B cell (primary cell): Measurements from ENCODE around the gene HSPB3.

ENCODE experiments used
- EZH2 ChIP-seq: IDR thresholded peaks from 2 replicates; pipeline ENCODE4 v1.6.1; 2012; ENCODE audit warnings: borderline replicate concordance, low read depth, mild to moderate bottlenecking, moderate library complexity, low read length; ENCODE audit not compliant: insufficient read depth, poor library complexity, severe bottlenecking
- TF ChIP-seq, protein P1 (sequence below): fragments of 200-600 bp; IDR thresholded peaks from one replicate; pipeline ENCODE4 v1.8.0; 2022; ENCODE audit warnings: antibody characterized with exemption, mild to moderate bottlenecking

DNA sequence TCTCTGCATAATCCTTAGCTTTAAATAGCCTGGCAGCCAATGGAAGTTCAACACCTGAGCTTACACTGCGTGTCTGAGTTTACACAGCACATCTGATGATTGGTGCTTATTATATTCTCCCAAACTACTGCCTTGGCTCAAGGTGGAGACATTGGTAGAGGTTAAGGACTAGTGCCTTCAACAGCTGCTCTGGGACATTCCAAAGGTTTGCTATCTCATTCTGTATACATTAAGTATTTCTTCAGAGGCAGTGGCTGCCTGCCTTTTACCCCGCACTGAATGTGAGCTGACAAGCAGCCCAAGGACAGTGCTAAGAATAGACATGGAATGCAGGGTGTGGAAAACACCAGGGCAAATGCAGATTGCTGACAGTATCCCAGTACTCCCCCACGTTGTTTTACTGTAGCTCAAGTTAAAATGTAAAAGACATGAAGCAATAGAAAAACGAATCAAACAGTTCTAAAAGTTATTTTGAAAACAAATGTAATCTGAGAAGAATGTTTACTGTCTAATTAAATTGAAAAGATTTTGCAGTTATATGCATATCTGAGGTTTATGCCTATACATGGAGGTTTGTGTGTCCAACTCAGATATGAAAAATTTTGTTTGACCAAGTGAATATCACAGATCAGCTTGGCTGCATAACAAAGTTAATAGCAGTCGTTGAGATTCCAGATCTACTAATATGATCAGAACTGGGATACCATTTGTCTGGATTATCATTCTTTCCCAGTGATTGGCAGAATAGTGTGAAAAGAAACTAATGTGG lies 1.8 kb downstream of the HSPB3 start:
- TF ChIP-seq, protein P1, sequence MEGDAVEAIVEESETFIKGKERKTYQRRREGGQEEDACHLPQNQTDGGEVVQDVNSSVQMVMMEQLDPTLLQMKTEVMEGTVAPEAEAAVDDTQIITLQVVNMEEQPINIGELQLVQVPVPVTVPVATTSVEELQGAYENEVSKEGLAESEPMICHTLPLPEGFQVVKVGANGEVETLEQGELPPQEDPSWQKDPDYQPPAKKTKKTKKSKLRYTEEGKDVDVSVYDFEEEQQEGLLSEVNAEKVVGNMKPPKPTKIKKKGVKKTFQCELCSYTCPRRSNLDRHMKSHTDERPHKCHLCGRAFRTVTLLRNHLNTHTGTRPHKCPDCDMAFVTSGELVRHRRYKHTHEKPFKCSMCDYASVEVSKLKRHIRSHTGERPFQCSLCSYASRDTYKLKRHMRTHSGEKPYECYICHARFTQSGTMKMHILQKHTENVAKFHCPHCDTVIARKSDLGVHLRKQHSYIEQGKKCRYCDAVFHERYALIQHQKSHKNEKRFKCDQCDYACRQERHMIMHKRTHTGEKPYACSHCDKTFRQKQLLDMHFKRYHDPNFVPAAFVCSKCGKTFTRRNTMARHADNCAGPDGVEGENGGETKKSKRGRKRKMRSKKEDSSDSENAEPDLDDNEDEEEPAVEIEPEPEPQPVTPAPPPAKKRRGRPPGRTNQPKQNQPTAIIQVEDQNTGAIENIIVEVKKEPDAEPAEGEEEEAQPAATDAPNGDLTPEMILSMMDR: no peak
- no peak for TF ChIP-seq EZH2
